HT1080 (cell line): ENCODE data around the gene RHBDL3. TPM values are rescaled to one million over a fixed set of nuclear protein-coding genes. Genes with fewer than 3 reads are reported as not detected.
"Not testable (repeated sequence)": the region's sequence is repeated elsewhere in the genome, so short reads cannot be mapped to it uniquely, and the experiment has no call there.

ENCODE experiments used
- DNase-seq: peaks from one replicate; pipeline ENCODE4 v3.0.0-alpha.2; 2015; ENCODE audit warnings: low read depth
- total RNA-seq: library from RNA; depleted of rRNA; stranded (reverse); fragments of >200 nt; shearing (Covaris generic); gene quantifications from 2 replicates; pipeline ENCODE4 v1.2.3, GENCODE V29; 2014

Gene RHBDL3
- total RNA-seq, 1 experiment from 2014 or later, result 0.03 TPM

GRCh38 chr17:32289471-32290070 lies 23.9 kb downstream of the RHBDL3 start:
- no peak for DNase-seq

GRCh38 chr17:32292094-32292493 lies 26.5 kb downstream of the RHBDL3 start:
- DNase-seq, result no peak

GRCh38 chr17:32297424-32297823 lies 31.8 kb downstream of the RHBDL3 start:
- DNase-seq, result no peak

DNA sequence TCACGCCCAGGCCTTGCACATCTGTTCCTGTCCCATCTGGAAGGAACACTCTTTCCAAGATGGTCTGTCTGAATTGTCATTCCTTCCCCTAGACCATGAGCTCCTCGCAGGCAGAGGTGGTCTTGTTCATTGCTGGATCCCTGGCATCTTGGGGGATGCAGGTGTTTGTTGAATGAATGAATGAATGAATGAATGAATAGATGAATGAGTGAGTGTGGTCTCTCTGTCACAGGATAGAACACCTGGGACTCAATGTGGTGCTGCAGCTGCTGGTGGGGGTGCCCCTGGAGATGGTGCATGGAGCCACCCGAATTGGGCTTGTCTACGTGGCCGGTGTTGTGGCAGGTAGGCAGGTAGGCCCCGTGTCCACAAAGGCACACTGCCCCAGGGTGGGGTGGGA lies 32.2 kb downstream of the RHBDL3 start:
- no peak for DNase-seq

GRCh38 chr17:32298298-32298697 lies 32.7 kb downstream of the RHBDL3 start:
- DNase-seq, result no peak

- DNase-seq, result no peak
These were observed 33.3 kb downstream of the RHBDL3 start for GRCh38 chr17:32298721-32299579.

GRCh38 chr17:32299580-32300164 lies 34.0 kb downstream of the RHBDL3 start:
- DNase-seq, result no peak

DNA sequence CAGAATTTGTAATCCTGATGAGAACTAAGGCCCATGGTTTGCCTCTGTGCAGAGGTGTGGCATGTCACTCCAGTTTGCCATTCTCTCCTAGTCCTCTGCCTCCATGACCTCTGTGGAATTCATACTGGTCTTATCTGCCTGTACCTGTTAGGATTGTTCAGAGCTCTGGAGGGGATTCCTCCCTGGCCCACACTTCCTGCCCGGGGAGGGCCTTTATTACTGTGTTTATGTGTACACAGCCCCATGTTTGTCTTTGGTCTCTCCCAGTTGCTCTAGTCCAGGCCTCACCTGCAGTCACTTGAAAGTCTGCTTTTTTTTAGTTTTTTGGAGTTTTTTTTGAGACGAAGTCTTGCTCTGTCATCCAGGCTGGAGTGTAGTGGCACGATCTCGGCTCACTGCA lies 36.4 kb downstream of the RHBDL3 start:
- DNase-seq, result no peak

- DNase-seq, result no peak
These were observed 37.4 kb downstream of the RHBDL3 start for GRCh38 chr17:32302860-32303649.

GRCh38 chr17:32303781-32304288 lies 38.2 kb downstream of the RHBDL3 start:
- no peak for DNase-seq

DNA sequence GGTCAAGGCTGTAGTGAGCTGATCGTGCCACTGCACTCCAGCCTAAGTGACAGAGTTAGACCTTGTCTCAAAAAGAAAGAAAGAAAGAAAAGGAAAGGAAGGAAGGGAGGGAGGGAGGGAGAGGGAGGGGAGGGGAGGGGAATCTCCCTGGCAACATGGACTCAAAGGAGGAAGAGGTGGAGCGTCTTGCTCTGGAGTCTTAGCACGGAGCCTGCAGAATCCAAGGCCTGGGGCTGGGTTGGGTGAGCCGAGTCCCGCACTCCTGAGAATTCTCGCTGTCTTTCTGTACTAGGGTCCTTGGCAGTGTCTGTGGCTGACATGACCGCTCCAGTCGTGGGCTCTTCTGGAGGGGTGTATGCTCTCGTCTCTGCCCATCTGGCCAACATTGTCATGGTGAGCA lies 39.4 kb downstream of the RHBDL3 start:
- no peak for DNase-seq

- no peak for DNase-seq
These were observed 42.0 kb downstream of the RHBDL3 start for GRCh38 chr17:32307658-32308057.

- no peak for DNase-seq
These were observed 45.5 kb downstream of the RHBDL3 start for GRCh38 chr17:32311028-32311536.

- DNase-seq, result no peak
These were observed 49.0 kb downstream of the RHBDL3 start for GRCh38 chr17:32314636-32315035.

GRCh38 chr17:32315171-32315570 lies 49.5 kb downstream of the RHBDL3 start:
- DNase-seq, result no peak

GRCh38 chr17:32316653-32317052 lies 51.0 kb downstream of the RHBDL3 start:
- DNase-seq, result not testable (repeated sequence)

- DNase-seq, result no peak
These were observed 51.7 kb downstream of the RHBDL3 start for GRCh38 chr17:32317353-32317752.

- DNase-seq, result no peak
These were observed 52.4 kb downstream of the RHBDL3 start for GRCh38 chr17:32318071-32318470.

DNA sequence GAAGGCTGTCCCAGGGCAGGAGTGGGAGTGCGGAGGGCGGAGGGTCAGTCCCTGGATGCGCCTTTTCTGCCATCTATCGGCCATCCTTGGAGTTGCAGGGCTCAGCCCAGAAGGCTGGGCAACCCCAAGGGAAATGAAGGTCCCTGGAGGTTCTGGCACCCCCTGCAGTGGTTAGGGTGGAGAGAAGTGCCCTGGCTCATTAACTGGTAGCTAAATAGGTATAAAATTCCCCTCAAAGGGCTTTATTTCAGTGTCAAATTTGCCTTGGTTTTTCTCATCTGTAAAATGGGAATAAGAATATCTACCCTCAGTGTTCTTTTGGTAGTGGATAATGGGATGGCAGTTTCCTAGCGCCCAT lies 53.9 kb downstream of the RHBDL3 start:
- DNase-seq, result peak; percentile 71

- DNase-seq, result not testable (repeated sequence)
These were observed 54.4 kb downstream of the RHBDL3 start for GRCh38 chr17:32320080-32320479.

- DNase-seq, result no peak
These were observed 55.2 kb downstream of the RHBDL3 start for GRCh38 chr17:32320847-32321246.
